Ramos (cell line): ENCODE results near the gene TNFSF13.

ENCODE experiments used
- in situ Hi-C: fragments of 300-500 bp; cut with MboI; formaldehyde crosslinking; loops from one replicate; pipeline ENCODE4 v1.14.3; 2022; ENCODE audit warnings: low sequenced_read_pairs; ENCODE audit not compliant: unreplicated experiment

Gene TNFSF13

GRCh38 chr17:7550344-7550743, 8.2 kb upstream of the TNFSF13 start:
- in situ Hi-C loops: no loop called here

- in situ Hi-C loops: no loop called here
These were observed 7.2 kb upstream of the TNFSF13 start for GRCh38 chr17:7551396-7551795.

GRCh38 chr17:7552621-7553051, 5.9 kb upstream of the TNFSF13 start:
- in situ Hi-C loops: no loop called here

- in situ Hi-C loops: no loop called here
These were observed 5.2 kb upstream of the TNFSF13 start for GRCh38 chr17:7553356-7553755.

GRCh38 chr17:7555320-7555948, 3.1 kb upstream of the TNFSF13 start:
- in situ Hi-C loops: no loop called here

- in situ Hi-C loops: no loop called here
These were observed 1.9 kb upstream of the TNFSF13 start for GRCh38 chr17:7556627-7557026.

- in situ Hi-C loops: no loop called here
These were observed 1.3 kb upstream of the TNFSF13 start for GRCh38 chr17:7557147-7557764.

- in situ Hi-C loops: no loop called here
These were observed 591 bp upstream of the TNFSF13 start for GRCh38 chr17:7557775-7558543.

- in situ Hi-C loops: no loop called here
These were observed 996 bp downstream of the TNFSF13 start for GRCh38 chr17:7559320-7560171.

GRCh38 chr17:7560172-7561027, 1.9 kb downstream of the TNFSF13 start:
- in situ Hi-C loops: no loop called here

GRCh38 chr17:7561028-7561575, 2.6 kb downstream of the TNFSF13 start:
- in situ Hi-C loops: no loop called here

- in situ Hi-C loops: no loop called here
These were observed 3.1 kb downstream of the TNFSF13 start, which contains the start of gene SENP3 for GRCh38 chr17:7561589-7562207. Gene SENP3, plus strand, starts transcription at chr17:7561919. Its CDS starts 1,158 bp downstream, at chr17:7563077.

- in situ Hi-C loops: no loop called here
These were observed 3.7 kb downstream of the TNFSF13 start for GRCh38 chr17:7562208-7562605.

- in situ Hi-C loops: no loop called here
These were observed 4.7 kb downstream of the TNFSF13 start for GRCh38 chr17:7563115-7563869.

GRCh38 chr17:7569571-7569970, 11.0 kb downstream of the TNFSF13 start:
- in situ Hi-C loops: no loop called here

- in situ Hi-C loops: no loop called here
These were observed 11.8 kb downstream of the TNFSF13 start for GRCh38 chr17:7570351-7570750.

GRCh38 chr17:7572338-7572587, 13.7 kb downstream of the TNFSF13 start:
- in situ Hi-C loops: no loop called here

GRCh38 chr17:7572588-7573323, 14.2 kb downstream of the TNFSF13 start:
- in situ Hi-C loops: no loop called here
